Frontal cortex (tissue), 4 donors: ENCODE data around the gene KLK4. TPM values are rescaled to one million over a fixed set of nuclear protein-coding genes. Genes with fewer than 3 reads are reported as not detected.

Experiments used
- DNase-seq, 2 donors: peaks; one replicate each; pipeline ENCODE4 v3.0.0; 2012; ENCODE audit warnings: low spot score in 2 of 2
- FAIRE-seq: peaks from 2 replicates; lab custom pipeline; 2012; peaks lifted over from hg19 to GRCh38; lab: Jason Lieb, UNC
- total RNA-seq: library from RNA; depleted of rRNA; stranded (reverse); fragments of >200 nt; gene quantifications from one replicate; pipeline ENCODE4 v1.2.3, GENCODE V29; 2014
- donor health status: control.
- donor health status: control.
- donor health status: control.

The KLK4 gene
- total RNA-seq, 1 donor from 2014 or later: not detected

DNA sequence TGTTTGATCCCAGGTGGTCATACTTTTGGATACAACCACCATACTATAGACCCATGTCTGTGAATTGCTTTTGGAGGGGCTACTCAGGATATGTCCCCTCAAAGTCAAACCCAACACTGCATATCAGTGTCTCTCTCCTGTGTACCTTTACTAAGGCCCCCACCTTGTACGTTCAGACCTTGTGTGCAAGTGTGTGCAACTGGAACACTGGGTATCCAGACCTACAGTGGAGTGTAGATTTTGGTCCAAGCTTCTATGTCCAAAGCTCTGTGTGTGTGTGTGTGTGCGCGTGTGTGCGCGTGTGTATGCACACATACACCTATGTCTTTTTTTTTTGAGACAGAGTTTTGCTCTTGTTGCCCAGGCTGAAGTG lies 20.0 kb downstream of the KLK4 start:
- DNase-seq: no peak
- no peak for FAIRE-seq

DNA sequence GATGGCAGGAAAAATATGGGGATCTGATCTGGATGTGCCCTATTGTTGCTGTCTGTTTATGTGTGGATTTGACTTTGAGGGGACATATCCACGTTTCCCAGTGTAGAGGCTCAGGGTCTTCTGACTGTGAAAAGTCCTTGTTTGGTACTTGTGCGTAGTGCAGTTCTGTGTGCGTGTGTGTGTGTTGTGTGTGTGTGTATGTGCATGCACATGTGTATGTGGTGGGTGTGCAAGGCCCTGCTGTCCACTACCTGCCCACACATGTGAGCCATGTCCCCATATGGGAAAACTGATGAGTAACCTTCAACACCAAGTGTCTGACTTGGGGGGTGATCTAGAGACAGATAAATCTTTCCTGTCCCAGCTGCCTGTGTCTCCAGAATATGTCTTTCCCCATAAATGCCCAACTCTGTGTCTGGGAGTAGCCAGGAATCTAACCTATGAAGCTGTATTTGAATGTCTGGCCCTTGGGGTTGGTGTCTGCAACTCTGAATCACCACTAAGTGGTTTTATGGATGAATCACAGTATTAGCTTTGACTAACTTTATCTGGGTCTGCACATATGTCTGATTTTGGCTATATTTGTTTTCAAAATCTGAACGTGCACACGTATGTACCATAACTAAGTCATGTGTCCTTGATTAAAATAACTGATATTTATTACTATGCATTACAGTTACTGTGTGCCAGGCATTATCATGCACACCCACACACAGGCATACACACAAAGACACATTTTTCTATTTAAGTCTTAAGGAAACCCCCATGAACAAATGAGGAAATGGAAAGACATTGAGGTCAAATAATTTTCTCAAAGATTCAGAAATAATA lies 20.6 kb downstream of the KLK4 start:
- DNase-seq (no peak), FAIRE-seq (no peak)

DNA sequence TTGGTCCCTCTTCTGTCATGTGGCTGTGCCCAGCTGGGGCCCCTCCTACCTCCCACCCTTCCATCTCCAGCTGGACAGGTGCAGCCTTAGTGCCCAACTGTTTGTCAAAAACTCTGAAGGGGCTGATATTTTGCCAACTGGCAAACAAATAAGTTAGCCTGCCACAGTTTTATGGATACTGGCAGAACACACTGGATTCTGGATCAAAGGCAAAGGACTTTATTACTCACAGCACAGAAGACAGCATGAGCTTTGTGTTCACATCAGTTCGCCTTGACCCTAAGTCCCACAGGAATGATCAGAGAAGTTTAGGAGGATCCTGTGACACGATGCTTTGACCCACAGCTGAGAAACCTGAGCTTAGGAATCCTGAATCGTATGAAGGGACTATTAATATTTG lies 21.6 kb downstream of the KLK4 start:
- DNase-seq (no peak), FAIRE-seq (no peak)

DNA sequence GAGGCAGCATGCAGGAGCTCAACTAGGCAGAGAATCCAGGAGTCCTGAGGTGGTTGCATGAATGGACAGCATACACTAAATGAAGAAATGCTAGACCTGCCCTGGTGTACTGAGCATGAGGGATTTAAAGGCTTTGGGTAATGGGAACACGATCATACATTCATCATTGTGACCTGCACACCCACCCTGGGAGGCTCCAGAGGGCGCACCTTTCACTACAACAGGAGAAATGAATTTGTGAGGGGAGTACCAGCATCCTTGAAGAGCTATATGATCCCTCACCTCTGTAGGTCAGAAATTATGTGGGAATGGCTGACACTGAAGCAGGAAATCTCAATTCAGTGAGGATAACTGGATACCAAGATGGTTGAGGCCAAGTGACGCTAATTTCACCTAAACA lies 29.0 kb downstream of the KLK4 start:
- FAIRE-seq (no peak), DNase-seq (no peak)

DNA sequence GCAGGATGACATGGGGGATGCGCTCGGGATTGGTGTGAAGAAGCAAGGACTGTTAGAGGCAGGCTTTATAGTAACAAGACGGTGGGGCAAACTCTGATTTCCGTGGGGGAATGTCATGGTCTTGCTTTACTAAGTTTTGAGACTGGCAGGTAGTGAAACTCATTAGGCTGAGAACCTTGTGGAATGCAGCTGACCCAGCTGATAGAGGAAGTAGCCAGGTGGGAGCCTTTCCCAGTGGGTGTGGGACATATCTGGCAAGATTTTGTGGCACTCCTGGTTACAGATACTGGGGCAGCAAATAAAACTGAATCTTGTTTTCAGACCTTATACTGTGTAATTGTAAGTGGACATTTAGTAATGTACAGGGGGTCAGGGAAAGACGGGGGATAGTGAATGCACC lies 31.0 kb downstream of the KLK4 start:
- DNase-seq (no peak), FAIRE-seq (no peak)

DNA sequence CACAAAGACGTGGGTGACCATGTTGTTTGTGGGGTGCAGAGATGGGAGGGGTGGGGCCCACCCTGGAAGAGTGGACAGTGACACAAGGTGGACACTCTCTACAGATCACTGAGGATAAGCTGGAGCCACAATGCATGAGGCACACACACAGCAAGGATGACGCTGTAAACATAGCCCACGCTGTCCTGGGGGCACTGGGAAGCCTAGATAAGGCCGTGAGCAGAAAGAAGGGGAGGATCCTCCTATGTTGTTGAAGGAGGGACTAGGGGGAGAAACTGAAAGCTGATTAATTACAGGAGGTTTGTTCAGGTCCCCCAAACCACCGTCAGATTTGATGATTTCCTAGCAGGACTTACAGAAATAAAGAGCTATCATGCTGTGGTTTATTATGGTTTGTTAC lies 32.3 kb downstream of the KLK4 start:
- DNase-seq: no peak
- FAIRE-seq: no peak

DNA sequence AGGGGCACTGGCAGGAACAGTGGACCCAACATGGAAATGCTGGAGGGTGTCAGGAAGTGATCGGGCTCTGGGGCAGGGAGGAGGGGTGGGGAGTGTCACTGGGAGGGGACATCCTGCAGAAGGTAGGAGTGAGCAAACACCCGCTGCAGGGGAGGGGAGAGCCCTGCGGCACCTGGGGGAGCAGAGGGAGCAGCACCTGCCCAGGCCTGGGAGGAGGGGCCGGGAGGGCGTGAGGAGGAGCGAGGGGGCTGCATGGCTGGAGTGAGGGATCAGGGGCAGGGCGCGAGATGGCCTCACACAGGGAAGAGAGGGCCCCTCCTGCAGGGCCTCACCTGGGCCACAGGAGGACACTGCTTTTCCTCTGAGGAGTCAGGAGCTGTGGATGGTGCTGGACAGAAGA lies 33.9 kb downstream of the KLK4 start:
- FAIRE-seq: no peak
- DNase-seq: no peak

DNA sequence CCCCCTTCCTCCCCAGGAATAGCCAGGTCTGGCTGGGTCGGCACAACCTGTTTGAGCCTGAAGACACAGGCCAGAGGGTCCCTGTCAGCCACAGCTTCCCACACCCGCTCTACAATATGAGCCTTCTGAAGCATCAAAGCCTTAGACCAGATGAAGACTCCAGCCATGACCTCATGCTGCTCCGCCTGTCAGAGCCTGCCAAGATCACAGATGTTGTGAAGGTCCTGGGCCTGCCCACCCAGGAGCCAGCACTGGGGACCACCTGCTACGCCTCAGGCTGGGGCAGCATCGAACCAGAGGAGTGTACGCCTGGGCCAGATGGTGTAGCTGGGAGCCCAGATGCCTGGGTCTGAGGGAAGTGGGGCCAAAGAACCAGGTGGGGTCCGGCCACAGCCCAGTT lies 34.7 kb downstream of the KLK4 start:
- FAIRE-seq: no peak
- no peak for DNase-seq

DNA sequence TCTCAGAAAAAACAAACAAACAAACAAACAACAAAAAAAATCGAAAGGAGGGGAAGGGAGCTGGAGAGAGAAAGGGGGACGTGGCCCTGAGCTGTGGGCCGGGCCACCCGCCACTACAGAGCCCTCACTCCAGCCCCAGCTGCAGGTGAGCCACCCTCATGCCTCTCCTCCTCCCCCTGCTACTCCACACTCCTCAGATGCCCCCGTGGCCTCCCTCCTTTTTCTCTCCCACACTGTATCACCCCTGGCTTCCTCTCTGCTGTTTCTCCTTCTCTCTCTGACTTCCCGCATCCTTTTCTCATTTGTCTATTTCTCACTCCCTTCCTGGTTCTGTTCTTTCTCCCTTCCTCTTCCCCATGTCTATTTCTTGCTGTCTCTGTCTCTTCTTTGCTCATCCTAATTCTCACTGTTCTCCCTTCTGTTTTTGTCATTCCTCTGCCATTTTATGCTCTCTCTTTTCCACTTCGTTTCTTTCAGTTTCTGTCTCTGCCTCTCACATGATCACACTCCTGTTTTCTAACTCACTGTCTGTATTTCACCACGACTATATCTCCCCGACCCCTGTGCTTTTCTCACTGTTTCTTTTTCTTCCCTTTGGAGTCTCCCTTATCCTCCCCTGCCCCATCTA lies 35.3 kb downstream of the KLK4 start:
- no peak for FAIRE-seq
- DNase-seq: no peak

DNA sequence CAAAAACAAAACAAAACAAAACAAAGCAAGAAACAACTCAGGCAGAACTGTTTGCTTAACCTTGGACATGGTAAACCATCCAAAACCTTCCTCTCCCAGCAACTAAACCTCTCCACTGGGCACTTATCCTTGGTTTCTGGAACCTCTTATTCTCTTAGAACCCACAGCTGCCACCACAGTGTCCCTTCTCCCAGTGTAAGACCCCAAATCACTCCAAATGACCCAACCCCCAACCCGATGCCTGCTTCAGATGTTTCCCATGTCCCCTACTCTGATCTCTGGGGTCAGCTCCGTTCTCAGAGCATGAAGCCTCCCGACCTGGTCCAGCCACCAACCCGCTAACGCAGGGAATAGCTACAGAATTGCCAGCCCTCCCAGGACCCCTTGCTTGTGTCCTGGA lies 37.0 kb downstream of the KLK4 start:
- FAIRE-seq (no peak), DNase-seq (no peak)

DNA sequence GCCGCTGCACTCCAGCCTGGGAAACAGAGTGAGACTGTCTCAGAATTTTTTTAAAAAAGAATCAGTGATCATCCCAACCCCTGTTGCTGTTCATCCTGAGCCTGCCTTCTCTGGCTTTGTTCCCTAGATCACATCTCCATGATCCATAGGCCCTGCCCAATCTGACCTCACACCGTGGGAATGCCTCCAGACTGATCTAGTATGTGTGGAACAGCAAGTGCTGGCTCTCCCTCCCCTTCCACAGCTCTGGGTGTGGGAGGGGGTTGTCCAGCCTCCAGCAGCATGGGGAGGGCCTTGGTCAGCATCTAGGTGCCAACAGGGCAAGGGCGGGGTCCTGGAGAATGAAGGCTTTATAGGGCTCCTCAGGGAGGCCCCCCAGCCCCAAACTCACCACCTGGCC lies 38.1 kb downstream of the KLK4 start, which contains the start of gene KLK2:
Gene KLK2 (plus strand): TSS at position 384 of the 400 bp plus-strand sequence. CDS start 35 bp downstream, outside the sequence.
- DNase-seq: no peak
- FAIRE-seq: no peak

DNA sequence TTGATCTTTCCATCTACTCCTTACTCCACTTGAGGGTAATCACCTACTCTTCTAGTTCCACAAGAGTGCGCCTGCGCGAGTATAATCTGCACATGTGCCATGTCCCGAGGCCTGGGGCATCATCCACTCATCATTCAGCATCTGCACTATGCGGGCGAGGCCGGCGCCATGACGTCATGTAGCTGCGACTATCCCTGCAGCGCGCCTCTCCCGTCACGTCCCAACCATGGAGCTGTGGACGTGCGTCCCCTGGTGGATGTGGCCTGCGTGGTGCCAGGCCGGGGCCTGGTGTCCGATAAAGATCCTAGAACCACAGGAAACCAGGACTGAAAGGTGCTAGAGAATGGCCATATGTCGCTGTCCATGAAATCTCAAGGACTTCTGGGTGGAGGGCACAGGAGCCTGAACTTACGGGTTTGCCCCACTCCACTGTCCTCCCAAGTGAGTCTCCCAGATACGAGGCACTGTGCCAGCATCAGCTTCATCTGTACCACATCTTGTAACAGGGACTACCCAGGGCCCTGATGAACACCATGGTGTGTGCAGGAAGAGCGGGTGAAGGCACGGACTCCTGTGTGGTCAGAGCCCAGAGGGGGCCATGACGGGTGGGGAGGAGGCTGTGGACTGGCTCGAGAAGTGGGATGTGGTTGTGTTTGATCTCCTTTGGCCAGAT lies 40.6 kb downstream of the KLK4 start:
- FAIRE-seq: no peak
- no peak for DNase-seq

DNA sequence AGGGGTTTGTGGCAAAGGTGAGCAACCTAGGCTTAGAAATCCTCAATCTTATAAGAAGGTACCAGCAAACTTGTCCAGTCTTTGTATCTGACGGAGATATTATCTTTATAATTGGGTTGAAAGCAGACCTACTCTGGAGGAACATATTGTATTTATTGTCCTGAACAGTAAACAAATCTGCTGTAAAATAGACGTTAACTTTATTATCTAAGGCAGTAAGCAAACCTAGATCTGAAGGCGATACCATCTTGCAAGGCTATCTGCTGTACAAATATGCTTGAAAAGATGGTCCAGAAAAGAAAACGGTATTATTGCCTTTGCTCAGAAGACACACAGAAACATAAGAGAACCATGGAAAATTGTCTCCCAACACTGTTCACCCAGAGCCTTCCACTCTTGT lies 41.7 kb downstream of the KLK4 start:
- DNase-seq (no peak), FAIRE-seq (no peak)

DNA sequence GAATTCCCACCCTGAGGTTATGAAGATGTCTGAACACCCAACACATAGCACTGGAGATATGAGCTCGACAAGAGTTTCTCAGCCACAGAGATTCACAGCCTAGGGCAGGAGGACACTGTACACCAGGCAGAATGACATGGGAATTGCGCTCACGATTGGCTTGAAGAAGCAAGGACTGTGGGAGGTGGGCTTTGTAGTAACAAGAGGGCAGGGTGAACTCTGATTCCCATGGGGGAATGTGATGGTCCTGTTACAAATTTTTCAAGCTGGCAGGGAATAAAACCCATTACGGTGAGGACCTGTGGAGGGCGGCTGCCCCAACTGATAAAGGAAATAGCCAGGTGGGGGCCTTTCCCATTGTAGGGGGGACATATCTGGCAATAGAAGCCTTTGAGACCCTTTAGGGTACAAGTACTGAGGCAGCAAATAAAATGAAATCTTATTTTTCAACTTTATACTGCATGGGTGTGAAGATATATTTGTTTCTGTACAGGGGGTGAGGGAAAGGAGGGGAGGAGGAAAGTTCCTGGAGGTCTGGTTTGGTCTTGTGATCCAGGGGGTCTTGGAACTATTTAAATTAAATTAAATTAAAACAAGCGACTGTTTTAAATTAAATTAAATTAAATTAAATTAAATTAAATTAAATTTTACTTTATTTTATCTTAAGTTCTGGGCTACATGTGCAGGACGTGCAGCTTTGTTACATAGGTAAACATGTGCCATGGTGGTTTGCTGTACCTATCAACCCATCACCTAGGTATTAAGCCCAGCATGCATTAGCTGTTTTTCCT lies 49.5 kb downstream of the KLK4 start:
- FAIRE-seq (no peak), DNase-seq (no peak)

DNA sequence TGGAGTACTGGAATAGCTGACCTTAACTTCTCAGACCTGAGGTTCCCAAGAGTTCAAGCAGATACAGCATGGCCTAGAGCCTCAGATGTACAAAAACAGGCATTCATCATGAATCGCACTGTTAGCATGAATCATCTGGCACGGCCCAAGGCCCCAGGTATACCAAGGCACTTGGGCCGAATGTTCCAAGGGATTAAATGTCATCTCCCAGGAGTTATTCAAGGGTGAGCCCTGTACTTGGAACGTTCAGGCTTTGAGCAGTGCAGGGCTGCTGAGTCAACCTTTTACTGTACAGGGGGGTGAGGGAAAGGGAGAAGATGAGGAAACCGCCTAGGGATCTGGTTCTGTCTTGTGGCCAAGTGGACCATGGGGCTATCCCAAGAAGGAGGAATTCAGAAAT lies 50.2 kb downstream of the KLK4 start:
- DNase-seq (no peak), FAIRE-seq (no peak)

DNA sequence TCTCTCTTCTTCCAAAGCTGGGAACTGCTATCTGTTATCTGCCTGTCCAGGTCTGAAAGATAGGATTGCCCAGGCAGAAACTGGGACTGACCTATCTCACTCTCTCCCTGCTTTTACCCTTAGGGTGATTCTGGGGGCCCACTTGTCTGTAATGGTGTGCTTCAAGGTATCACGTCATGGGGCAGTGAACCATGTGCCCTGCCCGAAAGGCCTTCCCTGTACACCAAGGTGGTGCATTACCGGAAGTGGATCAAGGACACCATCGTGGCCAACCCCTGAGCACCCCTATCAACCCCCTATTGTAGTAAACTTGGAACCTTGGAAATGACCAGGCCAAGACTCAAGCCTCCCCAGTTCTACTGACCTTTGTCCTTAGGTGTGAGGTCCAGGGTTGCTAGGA lies 51.3 kb downstream of the KLK4 start:
- no peak for DNase-seq
- FAIRE-seq: no peak

DNA sequence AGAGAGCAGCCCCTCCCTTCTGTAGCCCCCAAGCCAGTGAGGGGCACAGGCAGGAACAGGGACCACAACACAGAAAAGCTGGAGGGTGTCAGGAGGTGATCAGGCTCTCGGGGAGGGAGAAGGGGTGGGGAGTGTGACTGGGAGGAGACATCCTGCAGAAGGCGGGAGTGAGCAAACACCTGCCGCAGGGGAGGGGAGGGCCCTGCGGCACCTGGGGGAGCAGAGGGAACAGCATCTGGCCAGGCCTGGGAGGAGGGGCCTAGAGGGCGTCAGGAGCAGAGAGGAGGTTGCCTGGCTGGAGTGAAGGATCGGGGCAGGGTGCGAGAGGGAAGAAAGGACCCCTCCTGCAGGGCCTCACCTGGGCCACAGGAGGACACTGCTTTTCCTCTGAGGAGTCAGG lies 52.3 kb downstream of the KLK4 start:
- FAIRE-seq (no peak), DNase-seq (no peak)

DNA sequence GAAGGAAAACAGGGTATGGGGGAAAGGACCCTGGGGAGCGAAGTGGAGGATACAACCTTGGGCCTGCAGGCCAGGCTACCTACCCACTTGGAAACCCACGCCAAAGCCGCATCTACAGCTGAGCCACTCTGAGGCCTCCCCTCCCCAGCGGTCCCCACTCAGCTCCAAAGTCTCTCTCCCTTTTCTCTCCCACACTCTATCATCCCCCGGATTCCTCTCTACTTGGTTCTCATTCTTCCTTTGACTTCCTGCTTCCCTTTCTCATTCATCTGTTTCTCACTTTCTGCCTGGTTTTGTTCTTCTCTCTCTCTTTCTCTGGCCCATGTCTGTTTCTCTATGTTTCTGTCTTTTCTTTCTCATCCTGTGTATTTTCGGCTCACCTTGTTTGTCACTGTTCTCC lies 53.8 kb downstream of the KLK4 start:
- DNase-seq (no peak), FAIRE-seq (no peak)
